ENCODE data around the gene CD6.
"Not testable (repeated sequence)": the region's sequence is repeated elsewhere in the genome, so short reads cannot be mapped to it uniquely, and the experiment has no call there.

The CD6 gene

GRCh38 chr11:61056571-61056970 is 85.1 kb downstream of the CD6 start:
- DNase-seq (ENCODE audit: low read depth), result no peak

DNA sequence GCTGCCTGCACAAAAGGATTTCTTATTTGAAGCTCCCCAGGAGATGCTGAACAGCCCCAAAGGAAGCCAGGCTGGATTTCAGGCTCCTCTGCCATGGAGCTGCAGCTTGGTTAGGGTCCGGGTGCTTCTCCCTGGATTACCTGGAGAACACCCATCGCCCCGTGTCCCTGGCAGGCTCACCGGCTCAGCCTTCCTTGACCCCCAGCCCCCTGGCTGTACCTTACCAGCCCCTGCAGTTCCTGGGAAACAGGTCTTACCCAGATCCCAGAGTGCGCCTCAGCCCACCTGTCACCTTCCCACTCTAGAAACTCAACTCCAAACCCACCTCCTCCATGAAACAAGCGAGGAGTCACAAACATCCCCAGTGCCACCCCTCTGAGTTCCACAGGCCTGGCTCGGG is 85.5 kb downstream of the CD6 start:
- DNase-seq (ENCODE audit: low read depth), result no peak

GRCh38 chr11:61057615-61058014 is 86.1 kb downstream of the CD6 start:
- no peak for DNase-seq (ENCODE audit: low read depth)

GRCh38 chr11:61058583-61059259 is 87.2 kb downstream of the CD6 start:
- no peak for DNase-seq (ENCODE audit: low read depth)

DNA sequence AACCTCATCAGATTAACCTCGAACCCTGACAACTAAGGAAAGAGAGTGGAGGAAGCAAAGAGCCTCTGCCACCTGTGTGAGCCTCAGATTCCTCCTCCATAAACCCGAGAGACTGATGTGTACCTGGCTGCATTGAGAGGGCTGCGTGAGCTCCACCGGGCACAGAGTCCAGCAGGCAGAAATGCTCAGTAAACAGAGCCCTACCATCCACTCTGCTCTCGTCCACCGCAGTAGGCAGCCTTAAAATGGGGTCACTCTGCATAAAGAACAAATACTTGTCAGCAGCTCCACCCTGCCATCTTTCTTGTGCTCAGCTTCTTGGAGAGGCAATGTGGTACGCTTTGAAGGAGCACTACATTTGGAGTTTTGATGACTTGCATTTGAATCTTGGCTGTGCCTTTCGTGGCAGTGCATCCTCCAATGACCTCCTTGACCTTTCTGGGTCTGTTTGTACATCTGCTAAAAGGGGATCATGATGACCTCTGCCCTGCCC is 87.8 kb downstream of the CD6 start:
- DNase-seq (ENCODE audit: low read depth), result no peak

GRCh38 chr11:61061081-61061826 is 89.8 kb downstream of the CD6 start:
- peak; percentile 60 for DNase-seq (ENCODE audit: low read depth)

DNA sequence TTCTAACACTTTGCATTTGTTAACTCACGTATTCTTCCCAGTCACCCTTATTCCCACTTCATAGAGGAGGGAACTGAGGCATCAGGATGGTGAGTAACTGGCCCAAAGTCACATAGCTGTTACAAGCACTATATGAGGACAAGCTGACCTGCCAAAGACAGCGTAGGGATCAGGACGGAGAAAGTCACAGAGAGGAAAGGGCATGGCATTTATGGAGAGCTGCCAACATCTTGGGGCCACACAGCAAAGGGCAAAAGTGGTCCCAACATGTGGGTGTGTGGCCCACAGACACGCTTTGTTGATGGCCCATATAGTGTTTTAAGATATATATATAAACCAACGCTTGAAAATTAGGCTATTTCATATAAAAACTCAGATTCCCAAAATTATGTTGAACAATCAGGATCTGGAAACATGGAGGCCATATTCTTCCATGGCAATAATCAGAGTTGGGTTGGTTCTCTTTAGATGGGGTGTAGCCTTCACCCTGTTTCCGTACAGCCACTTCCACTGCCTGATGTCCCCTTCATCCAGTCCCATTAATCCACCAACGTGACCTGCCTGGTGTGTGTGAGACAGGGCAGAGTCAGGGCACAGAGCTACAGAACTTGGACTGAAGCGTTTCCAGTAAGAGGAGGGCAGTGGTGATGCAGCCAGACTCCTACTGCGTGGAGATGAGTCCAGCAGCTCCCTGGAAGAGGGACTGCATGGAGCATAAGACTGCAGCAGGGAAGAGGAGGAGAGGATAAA is 90.9 kb downstream of the CD6 start:
- DNase-seq (ENCODE audit: low read depth), result no peak

DNA sequence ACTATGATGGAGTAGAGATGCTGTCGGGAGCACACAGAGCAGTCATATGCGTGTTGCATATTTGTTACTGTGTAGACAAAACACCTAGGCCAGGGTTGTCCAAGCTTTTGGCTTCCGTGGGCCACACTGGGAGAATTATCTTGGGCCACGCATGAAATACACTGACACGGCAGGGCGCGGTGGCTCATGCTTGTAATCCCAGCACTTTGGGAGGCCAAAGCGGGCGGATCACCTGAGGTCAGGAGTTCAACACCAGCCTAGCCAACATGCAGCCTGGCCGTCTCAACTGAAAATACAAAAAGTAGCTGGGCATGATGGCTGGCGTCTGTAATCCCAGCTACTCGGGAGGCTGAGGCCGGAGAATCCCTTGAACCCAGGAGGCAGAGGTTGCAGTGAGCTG is 93.8 kb downstream of the CD6 start:
- DNase-seq (ENCODE audit: low read depth), result not testable (repeated sequence)

DNA sequence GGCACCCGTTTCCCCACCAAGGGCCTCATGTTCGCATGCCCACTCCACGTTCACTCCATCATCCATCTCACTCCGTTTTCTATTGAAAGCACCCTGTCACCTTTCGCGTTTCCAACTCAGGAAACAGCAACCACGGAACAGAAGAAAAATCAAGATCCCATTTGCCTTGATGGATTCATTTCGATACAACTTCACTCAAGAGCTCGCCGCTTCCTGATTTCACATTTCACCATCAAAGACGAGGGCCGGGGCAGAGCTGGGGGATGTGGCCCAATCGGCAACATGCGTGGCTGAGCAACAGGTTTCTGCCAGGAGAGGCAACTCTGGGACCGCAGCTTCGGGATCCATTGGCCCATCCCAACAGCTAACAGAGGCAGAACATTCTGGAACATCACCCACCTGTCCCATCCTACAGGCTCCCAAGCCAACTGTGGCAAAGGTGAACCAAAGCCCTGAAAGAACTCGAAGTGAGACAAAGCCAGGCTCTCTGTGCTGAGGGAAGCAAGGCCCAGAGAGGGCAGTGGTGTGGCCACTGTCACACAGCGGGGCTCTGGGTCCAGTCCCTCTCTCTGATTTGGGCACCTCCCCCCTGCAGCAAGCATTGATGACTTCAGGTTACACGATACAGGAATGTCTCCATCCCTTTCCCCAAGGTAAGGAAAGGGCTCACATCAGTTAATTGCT is 94.6 kb downstream of the CD6 start:
- no peak for DNase-seq (ENCODE audit: low read depth)

DNA sequence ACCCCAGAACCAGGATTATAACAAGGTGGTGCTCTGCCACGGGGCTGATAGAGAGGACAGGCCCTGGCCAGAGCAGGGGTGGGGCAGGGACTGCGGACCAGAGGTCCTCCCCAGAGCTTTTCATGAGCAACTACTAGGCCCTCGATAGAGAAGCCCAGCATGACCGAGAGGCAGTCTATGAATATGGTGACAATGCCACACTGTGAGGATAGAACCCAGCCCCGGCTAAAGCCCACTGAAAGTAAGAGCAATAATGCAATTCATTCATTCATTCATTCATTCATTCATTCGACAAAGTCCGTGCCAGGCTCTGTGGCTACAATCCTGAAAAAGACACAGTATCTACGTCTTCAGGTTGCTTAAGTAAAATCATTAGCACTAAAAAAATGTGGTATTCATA is 95.2 kb downstream of the CD6 start:
- no peak for DNase-seq (ENCODE audit: low read depth)

DNA sequence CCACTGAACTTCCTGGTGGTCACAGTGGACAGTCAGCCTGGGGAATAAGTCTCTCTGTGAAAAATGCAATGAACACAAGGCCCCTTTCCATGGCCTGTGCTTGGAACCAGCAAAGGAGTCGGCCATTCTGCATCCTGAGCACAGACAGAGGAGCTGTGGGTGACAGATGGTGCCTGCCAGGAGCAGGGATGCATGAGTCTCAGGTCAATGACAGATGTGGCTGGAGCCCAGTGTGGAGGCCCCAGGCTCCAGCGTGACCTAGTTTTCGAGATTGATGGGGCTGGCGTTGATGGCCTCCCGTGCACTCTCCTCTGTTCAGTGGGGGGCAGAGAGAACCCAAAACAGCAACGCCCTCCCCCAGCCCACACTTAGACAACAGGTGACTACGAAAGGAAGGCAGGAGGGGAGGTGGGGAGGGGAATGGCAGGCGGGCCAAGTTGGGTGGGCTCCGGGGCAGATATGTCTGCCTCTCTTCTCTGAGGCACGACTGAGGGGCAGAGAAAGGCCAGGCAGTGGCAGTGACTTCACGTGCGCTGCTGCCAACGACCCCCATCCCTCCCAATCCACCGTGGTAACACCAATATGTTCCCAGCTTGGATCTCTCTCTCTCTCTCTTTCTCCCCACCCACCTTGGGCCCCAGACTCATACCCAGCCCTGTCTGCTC is 96.4 kb downstream of the CD6 start:
- DNase-seq (ENCODE audit: low read depth), result no peak

GRCh38 chr11:61068581-61068980 is 97.1 kb downstream of the CD6 start:
- DNase-seq (ENCODE audit: low read depth), result no peak

DNA sequence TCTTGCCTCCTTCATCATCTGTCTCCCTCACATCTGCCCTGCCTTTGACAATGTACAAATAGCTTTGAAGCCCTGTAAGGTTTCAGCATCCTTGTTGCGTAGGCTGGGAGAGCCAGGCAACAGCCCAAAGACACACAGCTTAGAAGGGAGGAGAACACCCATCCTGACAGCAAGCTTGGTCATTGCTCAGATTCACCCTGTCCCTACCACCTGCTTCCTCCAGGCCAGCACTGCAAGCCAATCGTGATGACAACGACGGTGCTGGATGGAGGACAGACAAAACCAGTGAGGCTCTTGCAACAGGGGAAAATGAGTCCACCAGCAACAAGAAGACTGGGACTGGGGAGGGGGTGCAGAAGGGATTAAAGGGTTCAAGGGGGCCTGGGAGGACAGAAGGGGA is 97.9 kb downstream of the CD6 start:
- no peak for DNase-seq (ENCODE audit: low read depth)

Data from stimulated activated CD8-positive, alpha-beta memory T cell treated with anti-CD3 and anti-CD28 coated beads, Interleukin-12 subunit alpha, Interleukin-12 subunit beta, amount 100 ng/mL, for 4 hours (primary cell).